Mesendoderm (in vitro differentiated cells): Measurements from ENCODE around the gene SLC38A4.

Experiments
- DNase-seq: peaks from one replicate; pipeline ENCODE4 v3.0.0; 2013
- H2AK5ac ChIP-seq: 2 replicates; pipeline ENCODE4 v1.6.1; 2013; ENCODE audit warnings: low read length, inconsistent platforms
- H2BK120ac ChIP-seq: 2 replicates; pipeline ENCODE4 v1.6.1; 2013; ENCODE audit warnings: low read depth, mild to moderate bottlenecking, low read length, moderate library complexity, mixed read lengths
- H2BK15ac ChIP-seq: replicated peaks from 2 replicates; pipeline ENCODE4 v1.6.1; 2013; ENCODE audit warnings: low read depth, mild to moderate bottlenecking, moderate library complexity
- H2BK5ac ChIP-seq: 2 replicates; pipeline ENCODE4 v1.6.1; 2013; ENCODE audit warnings: low read length, inconsistent platforms
- H3K18ac ChIP-seq: 2 replicates; pipeline ENCODE4 v1.6.1; 2013; ENCODE audit warnings: mild to moderate bottlenecking, low read length, mixed read lengths
- H3K23ac ChIP-seq: one replicate; pipeline ENCODE4 v1.6.1; 2013; ENCODE audit warnings: low read length
- H3K27ac ChIP-seq: 2 replicates; pipeline ENCODE4 v1.5.1; 2013; ENCODE audit warnings: low read depth, mild to moderate bottlenecking, inconsistent platforms, low read length, moderate library complexity
- H3K27me3 ChIP-seq: 2 replicates; pipeline ENCODE4 v1.6.1; 2013; ENCODE audit warnings: low read length, control low read depth, mild to moderate bottlenecking, inconsistent platforms; ENCODE audit not compliant: insufficient read depth, poor library complexity
- H3K36me3 ChIP-seq: 2 replicates; pipeline ENCODE4 v1.6.1; 2013; ENCODE audit warnings: low read length, inconsistent platforms; ENCODE audit not compliant: control insufficient read depth, insufficient read depth
- H3K4ac ChIP-seq: one replicate; pipeline ENCODE4 v1.6.1; 2013; ENCODE audit warnings: low read depth, mild to moderate bottlenecking, low read length, moderate library complexity
- H3K4me1 ChIP-seq: 2 replicates; pipeline ENCODE4 v1.6.1; 2013; ENCODE audit warnings: low read depth, low read length, inconsistent platforms; ENCODE audit not compliant: control insufficient read depth
- H3K4me2 ChIP-seq: 2 replicates; pipeline ENCODE4 v1.6.1; 2013; ENCODE audit warnings: low read length
- H3K4me3 ChIP-seq: 2 replicates; pipeline ENCODE4 v1.5.1; 2013; ENCODE audit warnings: mild to moderate bottlenecking, low read length
- H3K56ac ChIP-seq: one replicate; pipeline ENCODE4 v1.6.1; 2013; ENCODE audit warnings: low read length
- H3K79me1 ChIP-seq: 2 replicates; pipeline ENCODE4 v1.6.1; 2013; ENCODE audit warnings: low read length, inconsistent platforms
- H3K79me2 ChIP-seq: 2 replicates; pipeline ENCODE4 v1.6.1; 2013; ENCODE audit warnings: mild to moderate bottlenecking, low read length; ENCODE audit not compliant: control insufficient read depth, insufficient read depth
- H3K9ac ChIP-seq: 2 replicates; pipeline ENCODE4 v1.6.1; 2013; ENCODE audit warnings: low read length, inconsistent platforms
- H4K5ac ChIP-seq: one replicate; pipeline ENCODE4 v1.6.1; 2013; ENCODE audit warnings: low read length
- H4K8ac ChIP-seq: one replicate; pipeline ENCODE4 v1.6.1; 2013; ENCODE audit warnings: low read depth, mild to moderate bottlenecking, control low read depth, low read length, moderate library complexity
- WGBS: extraction: QIAGEN DNeasy Blood & Tissue Kit; methylation state at CpG from one replicate; pipeline ENCODE4 v1.1.7; 2013; ENCODE audit warnings: low lambda C conversion rate, missing lambda C conversion rate; ENCODE audit not compliant: insufficient coverage; ENCODE audit errors: extremely low coverage; 5-methylcytosine and 5-hydroxymethylcytosine counted together

Gene SLC38A4

GRCh38 chr12:46764005-46764404 lies 61.8 kb downstream of the SLC38A4 start:
- Histone ChIP-seq H3K4ac (no peak overlapping the region), H3K4me3 (no peak overlapping the region), H3K56ac (no peak overlapping the region), H3K9ac (no peak overlapping the region), H3K4me1 (no peaks in the 10 kb centered on the region), H2AK5ac (no peak overlapping the region), H3K4me2 (no peak overlapping the region), H3K18ac (no peak overlapping the region), H3K36me3 (no peaks in the 10 kb centered on the region), H2BK15ac (no peak overlapping the region), H3K79me1 (no peaks in the 10 kb centered on the region), H3K27ac (no peak overlapping the region), H2BK5ac (no peak overlapping the region), H3K79me2 (no peaks in the 10 kb centered on the region), H4K5ac (no peak overlapping the region), H3K27me3 (no peaks in the 10 kb centered on the region), H4K8ac (no peak overlapping the region), H2BK120ac (no peak overlapping the region), H3K23ac (no peak overlapping the region)
- no peak for DNase-seq
- WGBS: no CpG with 5 or more reads among the region's 3 CpGs

DNA sequence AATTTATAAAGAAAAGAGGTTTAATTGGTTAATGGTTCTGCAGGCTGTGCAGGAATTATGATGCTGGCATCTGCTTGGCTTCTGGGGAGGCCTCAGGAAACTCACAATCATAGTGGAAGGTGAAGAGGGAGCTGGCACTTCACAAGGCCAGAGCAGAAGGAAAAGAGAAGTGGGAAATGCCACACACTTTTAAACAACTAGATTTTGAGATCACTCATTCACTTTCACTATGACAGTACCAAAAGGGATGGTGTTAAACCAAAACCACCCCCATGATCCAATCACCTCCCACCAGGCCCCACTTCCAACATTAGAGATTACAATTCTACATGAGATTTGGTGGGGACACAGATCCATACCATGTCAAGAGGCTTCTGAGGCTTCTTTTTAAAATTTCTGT lies 62.6 kb downstream of the SLC38A4 start:
- no peak for DNase-seq
- Histone ChIP-seq H3K4me1 (no peaks in the 10 kb centered on the region), H3K27ac (no peak overlapping the region), H3K4ac (no peak overlapping the region), H2AK5ac (no peak overlapping the region), H3K23ac (no peak overlapping the region), H3K4me2 (no peak overlapping the region), H4K8ac (no peak overlapping the region), H2BK5ac (no peak overlapping the region), H2BK15ac (no peak overlapping the region), H3K18ac (no peak overlapping the region), H3K79me2 (no peaks in the 10 kb centered on the region), H3K36me3 (no peaks in the 10 kb centered on the region), H3K79me1 (no peaks in the 10 kb centered on the region), H4K5ac (no peak overlapping the region), H2BK120ac (no peak overlapping the region), H3K27me3 (no peaks in the 10 kb centered on the region), H3K4me3 (no peak overlapping the region), H3K9ac (no peak overlapping the region), H3K56ac (no peak overlapping the region)

DNA sequence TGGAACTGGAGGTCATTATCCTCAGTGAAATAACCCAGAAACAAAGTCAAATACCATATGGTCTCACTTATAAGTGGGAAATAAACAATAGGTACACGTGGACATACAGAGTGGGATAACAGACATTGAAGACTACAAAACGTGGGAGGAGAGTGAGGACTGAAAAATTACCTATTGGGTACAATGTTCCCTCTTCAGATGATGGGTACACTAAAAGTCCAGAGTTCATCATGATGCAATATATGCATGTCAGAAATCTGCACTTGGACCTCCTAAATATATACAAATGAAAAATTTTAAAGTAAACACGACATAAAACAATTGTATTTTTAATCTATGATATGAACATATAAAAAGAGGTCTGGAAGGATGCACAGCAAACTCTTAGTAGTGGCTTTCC lies 71.2 kb downstream of the SLC38A4 start:
- Histone ChIP-seq H3K9ac (no peak overlapping the region), H3K23ac (no peak overlapping the region), H2AK5ac (no peak overlapping the region), H2BK5ac (no peak overlapping the region), H3K4me2 (no peak overlapping the region), H2BK15ac (no peak overlapping the region), H3K4me1 (no peaks in the 10 kb centered on the region), H3K36me3 (no peaks in the 10 kb centered on the region), H3K18ac (no peak overlapping the region), H4K8ac (no peak overlapping the region), H3K4me3 (no peak overlapping the region), H4K5ac (no peak overlapping the region), H2BK120ac (no peak overlapping the region), H3K27me3 (no peaks in the 10 kb centered on the region), H3K4ac (no peak overlapping the region), H3K79me2 (no peaks in the 10 kb centered on the region), H3K56ac (no peak overlapping the region), H3K79me1 (no peaks in the 10 kb centered on the region), H3K27ac (no peak overlapping the region)
- DNase-seq: no peak
- no CpG with 5 or more reads among the region's 3 CpGs for WGBS

DNA sequence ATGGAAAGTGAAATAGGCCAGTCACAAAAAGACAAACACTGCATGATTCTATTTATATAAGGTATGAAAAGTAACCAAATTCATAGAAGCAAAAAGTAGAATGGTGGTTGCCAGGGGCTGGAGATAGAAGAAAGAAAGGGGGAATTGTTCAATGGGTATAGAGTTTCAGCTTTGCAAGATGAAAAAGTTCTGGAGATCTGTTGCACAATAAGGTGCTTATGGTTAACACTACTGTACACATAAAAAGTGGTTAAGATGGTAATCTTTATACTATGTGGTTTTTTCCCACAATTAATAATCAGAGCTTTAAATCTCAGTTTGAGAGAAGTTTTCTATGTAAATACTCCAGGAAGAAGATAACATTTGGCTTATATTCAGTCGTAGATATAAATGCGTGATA lies 73.4 kb downstream of the SLC38A4 start:
- no peak overlapping the region for H2BK120ac ChIP-seq
- no peak overlapping the region for H3K23ac ChIP-seq
- H3K56ac ChIP-seq: no peak overlapping the region
- H3K4me3 ChIP-seq: no peak overlapping the region
- no peak overlapping the region for H3K18ac ChIP-seq
- H3K79me2 ChIP-seq: no peaks in the 10 kb centered on the region
- H3K79me1 ChIP-seq: no peaks in the 10 kb centered on the region
- no peak overlapping the region for H3K4me2 ChIP-seq
- no peak overlapping the region for H3K4ac ChIP-seq
- H3K36me3 ChIP-seq: no peaks in the 10 kb centered on the region
- no peak overlapping the region for H2AK5ac ChIP-seq
- H3K4me1 ChIP-seq: no peaks in the 10 kb centered on the region
- no peaks in the 10 kb centered on the region for H3K27me3 ChIP-seq
- no peak for DNase-seq
- no peak overlapping the region for H2BK15ac ChIP-seq
- no peak overlapping the region for H3K27ac ChIP-seq
- no CpG with 5 or more reads among the region's 2 CpGs for WGBS
- H2BK5ac ChIP-seq: no peak overlapping the region
- no peak overlapping the region for H4K5ac ChIP-seq
- no peak overlapping the region for H4K8ac ChIP-seq
- H3K9ac ChIP-seq: no peak overlapping the region

DNA sequence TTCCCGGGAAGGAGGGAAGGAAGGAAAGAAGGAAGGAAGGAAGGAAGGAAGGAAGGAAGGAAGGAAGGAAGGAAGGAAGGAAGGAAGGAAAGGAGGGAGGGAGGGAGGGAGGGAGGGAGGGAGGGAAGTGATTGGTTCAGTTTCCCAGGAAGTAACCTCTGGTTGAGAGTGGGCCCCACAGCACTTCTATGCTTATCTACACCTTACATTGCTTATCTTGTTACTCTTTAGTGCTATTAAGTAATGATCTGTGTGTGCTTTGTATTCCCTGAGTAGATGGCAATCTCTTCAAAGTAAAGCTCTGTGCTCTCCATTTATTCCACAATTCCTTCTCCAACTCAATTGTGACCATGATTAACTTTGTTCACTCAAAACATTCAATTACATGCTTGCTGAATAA lies 74.6 kb downstream of the SLC38A4 start:
- Histone ChIP-seq H3K4me3 (no peak overlapping the region), H3K56ac (no peak overlapping the region), H3K36me3 (no peaks in the 10 kb centered on the region), H3K4ac (no peak overlapping the region), H2BK120ac (no peak overlapping the region), H4K8ac (no peak overlapping the region), H3K79me1 (no peaks in the 10 kb centered on the region), H3K4me1 (no peaks in the 10 kb centered on the region), H2BK5ac (no peak overlapping the region), H3K27ac (no peak overlapping the region), H3K9ac (no peak overlapping the region), H2BK15ac (no peak overlapping the region), H3K4me2 (no peak overlapping the region), H3K18ac (no peak overlapping the region), H3K27me3 (no peaks in the 10 kb centered on the region), H2AK5ac (no peak overlapping the region), H3K79me2 (no peaks in the 10 kb centered on the region), H4K5ac (no peak overlapping the region), H3K23ac (no peak overlapping the region)
- WGBS: no CpG with 5 or more reads among the region's 1 CpG
- peak; percentile 52 for DNase-seq

- no peak overlapping the region for H3K4me2 ChIP-seq
- H2BK120ac ChIP-seq: no peak overlapping the region
- H3K4me3 ChIP-seq: no peak overlapping the region
- no peaks in the 10 kb centered on the region for H3K27me3 ChIP-seq
- no peak overlapping the region for H3K9ac ChIP-seq
- no peaks in the 10 kb centered on the region for H3K4me1 ChIP-seq
- no peaks in the 10 kb centered on the region for H3K79me1 ChIP-seq
- no peak overlapping the region for H3K4ac ChIP-seq
- no peak for DNase-seq
- H3K23ac ChIP-seq: no peak overlapping the region
- no peaks in the 10 kb centered on the region for H3K36me3 ChIP-seq
- H2BK15ac ChIP-seq: no peak overlapping the region
- no peak overlapping the region for H2BK5ac ChIP-seq
- no CpG with 5 or more reads among the region's 4 CpGs for WGBS
- H4K8ac ChIP-seq: no peak overlapping the region
- H3K56ac ChIP-seq: no peak overlapping the region
- H4K5ac ChIP-seq: no peak overlapping the region
- no peaks in the 10 kb centered on the region for H3K79me2 ChIP-seq
- no peak overlapping the region for H3K27ac ChIP-seq
- H3K18ac ChIP-seq: no peak overlapping the region
- no peak overlapping the region for H2AK5ac ChIP-seq
These were observed 76.5 kb downstream of the SLC38A4 start for GRCh38 chr12:46749322-46749721.
